Esophagus muscularis mucosa (tissue), 4 donors: ENCODE measurements around the gene RTTN. TPM values are rescaled to one million over a fixed set of nuclear protein-coding genes. Genes with fewer than 3 reads are reported as not detected.

Source experiments
- DNase-seq: peaks from one replicate; pipeline ENCODE4 v3.0.0-alpha.2; 2017; ENCODE audit errors: extremely low spot score
- H3K27ac ChIP-seq, 4 donors: fragments of 200-600 bp; sonication (generic); replicated peaks in 1 of 4; 1 replicate in 3 of 4; 2 replicates in 1 of 4; pipeline ENCODE4 v1.5.1; 2016 to 2019; ENCODE audit warnings: mild to moderate bottlenecking in 1 of 4
- H3K27me3 ChIP-seq, 4 donors: fragments of 200-600 bp; sonication (generic); one replicate each; pipeline versions ENCODE4 v1.5.1 to v1.6.0; 2016 to 2019
- H3K36me3 ChIP-seq, 4 donors: fragments of 200-600 bp; sonication (generic); one replicate each; pipeline ENCODE4 v1.5.1; 2016 to 2019
- H3K4me1 ChIP-seq, 4 donors: fragments of 200-600 bp; sonication (generic); one replicate each; pipeline ENCODE4 v1.5.1; 2016 to 2019
- H3K4me3 ChIP-seq, 4 donors: fragments of 200-600 bp; sonication (generic); 1 replicate in 2 of 4; 2 replicates in 2 of 4; pipeline ENCODE4 v1.5.1; 2016 to 2019; ENCODE audit warnings: mild to moderate bottlenecking in 4 of 4, moderate library complexity in 1 of 4
- H3K9me3 ChIP-seq, 4 donors: fragments of 200-600 bp; sonication (generic); 1 replicate in 3 of 4; 2 replicates in 1 of 4; pipeline ENCODE4 v1.5.1; 2016 to 2019
- EP300 ChIP-seq: sonication (generic); formaldehyde crosslinking; IDR thresholded peaks from one replicate; pipeline ENCODE4 v1.6.1; 2017; ENCODE audit warnings: antibody characterized with exemption
- POLR2A ChIP-seq: fragments of 450-650 bp; IDR thresholded peaks from one replicate; pipeline ENCODE4 v1.6.1; 2017; ENCODE audit warnings: antibody characterized with exemption, moderate library complexity, mild to moderate bottlenecking, low read depth
- POLR2AphosphoS5 ChIP-seq, 2 donors: sonication (generic); formaldehyde crosslinking; IDR thresholded peaks; one replicate each; pipeline ENCODE4 v1.6.1; 2017; ENCODE audit warnings: antibody characterized with exemption in 2 of 2
- WGBS: methylation state at CpG from one replicate; pipeline ENCODE4 v1.1.5; 2018; 5-methylcytosine and 5-hydroxymethylcytosine counted together
- intact Hi-C: fragments of 100-400 bp; cut with DNase I; formaldehyde crosslinking; loops from one replicate; pipeline ENCODE4 v1.15.1; 2023
- total RNA-seq, 4 donors: library from RNA; depleted of rRNA; stranded (reverse); fragments of >200 nt; gene quantifications; one replicate each; pipeline versions ENCODE4 v1.1.0 to v1.2.1, GENCODE V29; 2016
- TF ChIP-seq, protein P1 (sequence below), 3 experiments: fragments of 200-600 bp in 2 of 3; fragments of 450-650 bp in 1 of 3; sonication (generic) in 2 of 3; IDR thresholded peaks; one replicate each; pipeline ENCODE4 v1.5.1; 2017 to 2019; ENCODE audit warnings: antibody characterized with exemption in 3 of 3, mild to moderate bottlenecking in 2 of 3, moderate library complexity in 1 of 3

The RTTN gene
- total RNA-seq, 4 donors from 2014 or later = 6.7 to 18.7 (median 7.3) TPM

DNA sequence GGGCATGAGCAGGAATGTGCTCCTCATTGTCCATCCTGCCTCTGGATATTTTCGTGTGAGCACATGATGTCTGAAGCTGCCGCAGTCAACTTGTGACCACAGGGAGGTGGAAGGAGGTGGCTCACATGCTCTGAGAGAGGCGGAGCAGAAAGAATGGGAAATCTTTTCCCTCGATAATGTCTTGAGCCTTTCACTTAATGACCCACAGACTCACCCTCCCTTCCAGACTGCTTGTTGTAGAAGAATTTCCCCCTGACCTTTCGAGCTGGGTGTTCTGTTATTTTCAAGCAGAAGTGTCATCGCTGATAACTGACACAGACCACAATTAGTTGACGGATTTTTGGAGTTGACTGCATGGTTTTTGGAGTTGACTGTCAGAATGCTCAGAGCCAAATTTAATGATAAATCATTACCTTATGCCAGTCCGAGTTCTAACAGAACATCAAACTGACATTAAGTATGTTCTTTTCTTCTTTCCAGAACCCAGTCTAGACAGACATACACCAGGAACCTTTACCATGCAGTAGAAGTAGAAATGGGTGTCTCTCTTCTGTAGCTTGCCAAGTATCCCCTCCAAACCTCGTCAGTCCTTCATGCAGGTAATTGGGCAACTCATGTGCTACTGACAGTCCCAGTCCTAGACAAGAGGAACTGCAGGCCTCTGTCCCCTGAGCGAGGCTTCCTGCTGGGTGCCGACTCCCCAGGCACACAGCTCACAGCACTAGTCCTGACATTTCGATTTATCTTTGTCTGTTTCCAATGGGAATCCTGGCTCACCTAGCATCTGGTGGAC, 29.4 kb upstream of the RTTN start:
- no peak for DNase-seq
- TF ChIP-seq, protein P1, sequence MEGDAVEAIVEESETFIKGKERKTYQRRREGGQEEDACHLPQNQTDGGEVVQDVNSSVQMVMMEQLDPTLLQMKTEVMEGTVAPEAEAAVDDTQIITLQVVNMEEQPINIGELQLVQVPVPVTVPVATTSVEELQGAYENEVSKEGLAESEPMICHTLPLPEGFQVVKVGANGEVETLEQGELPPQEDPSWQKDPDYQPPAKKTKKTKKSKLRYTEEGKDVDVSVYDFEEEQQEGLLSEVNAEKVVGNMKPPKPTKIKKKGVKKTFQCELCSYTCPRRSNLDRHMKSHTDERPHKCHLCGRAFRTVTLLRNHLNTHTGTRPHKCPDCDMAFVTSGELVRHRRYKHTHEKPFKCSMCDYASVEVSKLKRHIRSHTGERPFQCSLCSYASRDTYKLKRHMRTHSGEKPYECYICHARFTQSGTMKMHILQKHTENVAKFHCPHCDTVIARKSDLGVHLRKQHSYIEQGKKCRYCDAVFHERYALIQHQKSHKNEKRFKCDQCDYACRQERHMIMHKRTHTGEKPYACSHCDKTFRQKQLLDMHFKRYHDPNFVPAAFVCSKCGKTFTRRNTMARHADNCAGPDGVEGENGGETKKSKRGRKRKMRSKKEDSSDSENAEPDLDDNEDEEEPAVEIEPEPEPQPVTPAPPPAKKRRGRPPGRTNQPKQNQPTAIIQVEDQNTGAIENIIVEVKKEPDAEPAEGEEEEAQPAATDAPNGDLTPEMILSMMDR (IDR thresholded peaks at IDR 0.05) = no peak
- TF ChIP-seq EP300 (no peak), POLR2A (no peak), POLR2AphosphoS5 (IDR thresholded peaks at IDR 0.05) (no peak)

DNA sequence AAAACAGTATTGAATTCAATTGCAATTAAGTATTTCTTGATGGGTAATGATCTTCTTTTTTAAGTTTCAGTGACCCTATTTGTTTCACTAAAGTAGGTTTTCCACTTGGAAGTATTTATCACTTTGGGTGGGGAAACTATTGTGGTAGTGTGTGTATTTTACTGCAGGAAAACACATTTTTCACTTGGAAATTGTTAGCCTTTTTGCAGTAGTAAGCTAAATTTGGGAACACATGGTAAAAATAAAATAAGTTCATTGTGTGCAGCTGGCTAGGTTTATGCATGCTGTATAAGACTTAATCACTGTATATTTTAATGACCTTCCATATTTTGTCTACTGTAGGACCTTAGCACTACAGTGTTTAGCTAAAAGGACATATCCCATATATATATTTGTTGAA, 28.5 kb upstream of the RTTN start:
- Histone ChIP-seq H3K4me3 (no peak overlapping the region), H3K27me3 (no peaks in the 10 kb centered on the region), H3K36me3 (no peaks in the 10 kb centered on the region), H3K27ac (no peak overlapping the region), H3K9me3 (peaks cover 0 to under 1% (median 0%) of the 10 kb centered on the region in 4 donors), H3K4me1 (no peaks in the 10 kb centered on the region)
- intact Hi-C loops = no loop called here
- TF ChIP-seq, protein P1 (IDR thresholded peaks at IDR 0.05) = no peak
- TF ChIP-seq POLR2AphosphoS5 (IDR thresholded peaks at IDR 0.05) (no peak), POLR2A (no peak), EP300 (no peak)
- no peak for DNase-seq

More for the DNA sequence above, 29.4 kb upstream of the RTTN start:
- no peaks in the 10 kb centered on the region for H3K9me3 ChIP-seq
- H3K4me3 ChIP-seq = no peak overlapping the region
- H3K27ac ChIP-seq = no peak overlapping the region
- H3K36me3 ChIP-seq = no peaks in the 10 kb centered on the region
- H3K4me1 ChIP-seq = no peaks in the 10 kb centered on the region
- H3K27me3 ChIP-seq = no peaks in the 10 kb centered on the region
- intact Hi-C loops = no loop called here
- 68% methylated on average over 12 of the region's 12 CpGs for WGBS

DNA sequence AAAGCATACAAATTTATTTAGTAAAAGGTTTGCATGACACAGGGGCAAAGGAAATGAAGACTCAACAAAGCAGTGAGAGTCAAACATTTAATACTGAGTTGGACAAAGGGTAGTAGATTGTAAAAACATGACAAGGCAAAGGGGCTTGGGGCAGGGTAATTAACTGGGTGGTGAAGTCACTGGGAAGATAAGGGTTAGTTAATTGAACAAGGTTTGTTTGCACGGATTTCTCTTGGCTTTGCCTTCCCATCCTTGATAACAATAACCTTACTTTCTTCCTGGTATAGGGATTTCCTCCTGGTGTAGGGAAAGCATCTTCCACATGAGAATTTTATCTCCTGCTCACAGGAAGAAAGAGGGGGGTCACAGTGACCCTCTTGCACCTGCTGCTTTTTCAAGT, 26.8 kb upstream of the RTTN start:
- Histone ChIP-seq H3K27ac (no peak overlapping the region), H3K27me3 (no peaks in the 10 kb centered on the region), H3K9me3 (peaks cover 0 to 18% (median 10%) of the 10 kb centered on the region in 4 donors), H3K4me3 (no peak overlapping the region), H3K4me1 (no peaks in the 10 kb centered on the region), H3K36me3 (no peaks in the 10 kb centered on the region)
- TF ChIP-seq EP300 (no peak), POLR2AphosphoS5 (IDR thresholded peaks at IDR 0.05) (no peak), POLR2A (no peak)
- TF ChIP-seq, protein P1 (IDR thresholded peaks at IDR 0.05) = no peak
- intact Hi-C loops = no loop called here
- 53% methylated on average over 1 of the region's 1 CpG for WGBS
- DNase-seq = no peak

DNA sequence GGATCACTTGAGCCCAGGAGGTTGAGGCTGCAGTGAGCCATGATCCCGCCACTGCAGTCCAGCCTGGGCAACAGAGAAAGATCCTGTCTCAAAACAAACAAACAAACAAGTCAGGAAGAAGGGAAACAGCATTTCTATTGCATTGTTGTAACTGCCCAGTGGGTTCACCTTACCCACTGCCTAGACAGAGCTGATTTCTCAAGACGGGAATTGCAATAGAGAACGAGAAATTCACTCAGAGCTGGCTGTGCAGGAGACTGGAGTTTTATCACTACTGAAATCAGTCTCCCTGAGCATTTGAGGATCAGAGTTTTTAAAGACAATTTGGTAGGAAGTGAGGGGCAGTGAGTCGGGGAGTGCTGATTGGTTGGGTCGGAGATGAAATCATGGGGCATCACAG, 24.2 kb upstream of the RTTN start:
- H3K36me3 ChIP-seq = no peaks in the 10 kb centered on the region
- H3K4me3 ChIP-seq = no peak overlapping the region
- intact Hi-C loops = no loop called here
- no peak overlapping the region for H3K27ac ChIP-seq
- H3K27me3 ChIP-seq = no peaks in the 10 kb centered on the region
- H3K4me1 ChIP-seq = no peaks in the 10 kb centered on the region
- TF ChIP-seq, protein P1 (IDR thresholded peaks at IDR 0.05) = no peak
- no peak for TF ChIP-seq POLR2AphosphoS5 (IDR thresholded peaks at IDR 0.05)
- no peak for TF ChIP-seq EP300
- no peak for TF ChIP-seq POLR2A
- DNase-seq = no peak
- peaks cover 0 to 22% (median 17%) of the 10 kb centered on the region in 4 donors for H3K9me3 ChIP-seq
- WGBS = 94% methylated on average over 5 of the region's 5 CpGs
